DOHH2 (cell line): ENCODE measurements around the gene PLEKHG7.

ENCODE experiments used
- H3F3A ChIP-seq: fragments of 200-600 bp; sonication (generic), shearing (Covaris generic); 2 replicates; pipeline ENCODE4 v1.6.0; 2016; ENCODE audit warnings: antibody characterized with exemption, mild to moderate bottlenecking; ENCODE audit not compliant: control insufficient read depth, insufficient read depth
- H3K27ac ChIP-seq: fragments of 200-600 bp; sonication (generic); 2 replicates; pipeline ENCODE4 v1.5.1; 2014; ENCODE audit warnings: low read depth, mild to moderate bottlenecking, low read length, moderate library complexity
- H3K27me3 ChIP-seq: fragments of 200-600 bp; sonication (generic); 2 replicates; pipeline ENCODE4 v1.6.1; 2014; ENCODE audit warnings: mild to moderate bottlenecking, low read length, mixed read lengths; ENCODE audit not compliant: control insufficient read depth
- H3K36me3 ChIP-seq: fragments of 200-600 bp; sonication (generic); 2 replicates; pipeline ENCODE4 v1.6.1; 2014; ENCODE audit warnings: mild to moderate bottlenecking, low read length, moderate library complexity, mixed read lengths; ENCODE audit not compliant: control insufficient read depth
- H3K4me1 ChIP-seq: fragments of 200-600 bp; sonication (generic); 2 replicates; pipeline ENCODE4 v1.6.1; 2014; ENCODE audit warnings: mild to moderate bottlenecking, low read length, mixed read lengths; ENCODE audit not compliant: control insufficient read depth
- H3K4me2 ChIP-seq: fragments of 200-600 bp; sonication (generic); 2 replicates; pipeline ENCODE4 v1.6.0; 2014; ENCODE audit warnings: mild to moderate bottlenecking, low read length, moderate library complexity
- H3K4me3 ChIP-seq: fragments of 200-600 bp; sonication (generic); 2 replicates; pipeline ENCODE4 v1.5.1; 2014; ENCODE audit warnings: mild to moderate bottlenecking, low read length, mixed read lengths
- H3K79me2 ChIP-seq: fragments of 200-600 bp; sonication (generic); 2 replicates; pipeline ENCODE4 v1.6.1; 2014; ENCODE audit warnings: mild to moderate bottlenecking, low read length, mixed read lengths; ENCODE audit not compliant: control insufficient read depth
- H3K9me2 ChIP-seq: fragments of 200-600 bp; sonication (generic); replicated peaks from 2 replicates; pipeline ENCODE4 v1.6.1; 2014; ENCODE audit warnings: mild to moderate bottlenecking, low read length, mixed read lengths; ENCODE audit not compliant: control insufficient read depth
- H3K9me3 ChIP-seq: fragments of 200-600 bp; sonication (generic); 2 replicates; pipeline ENCODE4 v1.6.1; 2014; ENCODE audit warnings: antibody characterized with exemption, low read length, mixed read lengths; ENCODE audit not compliant: control insufficient read depth, insufficient read depth
- H4K20me1 ChIP-seq: fragments of 200-600 bp; sonication (generic); 2 replicates; pipeline ENCODE4 v1.6.0; 2014; ENCODE audit warnings: low read depth, mild to moderate bottlenecking, antibody characterized with exemption, low read length, moderate library complexity; ENCODE audit not compliant: control insufficient read depth, insufficient read depth
- EZH2phosphoT487 ChIP-seq: fragments of 200-600 bp; sonication (generic); IDR thresholded peaks from 2 replicates; pipeline ENCODE4 v1.6.1; 2017; ENCODE audit warnings: borderline replicate concordance, mild to moderate bottlenecking, antibody characterized with exemption, low read length, moderate library complexity, mixed read lengths
- TF ChIP-seq, protein P1 (sequence below): fragments of 200-600 bp; sonication (generic); IDR thresholded peaks from one replicate; pipeline ENCODE4 v1.5.1; 2014; ENCODE audit warnings: antibody characterized with exemption, mild to moderate bottlenecking, low read depth, low read length; ENCODE audit not compliant: poor library complexity, severe bottlenecking

The PLEKHG7 gene

DNA sequence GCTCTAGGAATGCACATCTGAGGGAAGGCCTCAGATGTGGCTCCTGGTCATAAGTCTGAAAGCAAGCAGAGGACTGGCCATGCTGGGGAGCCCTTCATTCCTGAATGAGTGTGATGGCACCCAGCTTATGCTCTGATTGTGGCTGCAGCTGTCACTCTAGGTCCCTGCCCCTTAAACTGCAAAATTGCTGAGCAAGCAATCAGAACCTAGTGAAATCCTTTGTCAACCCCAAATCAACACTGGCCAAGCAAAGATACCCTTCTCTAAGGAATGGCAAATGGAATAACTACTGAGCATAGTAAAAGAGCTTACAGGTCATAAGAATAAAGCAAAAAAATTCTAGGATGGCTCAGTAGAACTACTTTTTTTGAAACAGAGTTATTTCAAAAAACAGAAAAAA lies 4.3 kb upstream of the PLEKHG7 start:
- H3K36me3 ChIP-seq = no peaks in the 10 kb centered on the region
- no peaks in the 10 kb centered on the region for H3K79me2 ChIP-seq
- H3K4me2 ChIP-seq = no peak overlapping the region
- H3F3A ChIP-seq = no peaks in the 10 kb centered on the region
- H3K9me3 ChIP-seq = no peaks in the 10 kb centered on the region
- peaks cover 14% of the 10 kb centered on the region for H3K4me1 ChIP-seq
- no peaks in the 10 kb centered on the region for H4K20me1 ChIP-seq
- no peaks in the 10 kb centered on the region for H3K27me3 ChIP-seq
- TF ChIP-seq EZH2phosphoT487 = no peak
- TF ChIP-seq, protein P1, sequence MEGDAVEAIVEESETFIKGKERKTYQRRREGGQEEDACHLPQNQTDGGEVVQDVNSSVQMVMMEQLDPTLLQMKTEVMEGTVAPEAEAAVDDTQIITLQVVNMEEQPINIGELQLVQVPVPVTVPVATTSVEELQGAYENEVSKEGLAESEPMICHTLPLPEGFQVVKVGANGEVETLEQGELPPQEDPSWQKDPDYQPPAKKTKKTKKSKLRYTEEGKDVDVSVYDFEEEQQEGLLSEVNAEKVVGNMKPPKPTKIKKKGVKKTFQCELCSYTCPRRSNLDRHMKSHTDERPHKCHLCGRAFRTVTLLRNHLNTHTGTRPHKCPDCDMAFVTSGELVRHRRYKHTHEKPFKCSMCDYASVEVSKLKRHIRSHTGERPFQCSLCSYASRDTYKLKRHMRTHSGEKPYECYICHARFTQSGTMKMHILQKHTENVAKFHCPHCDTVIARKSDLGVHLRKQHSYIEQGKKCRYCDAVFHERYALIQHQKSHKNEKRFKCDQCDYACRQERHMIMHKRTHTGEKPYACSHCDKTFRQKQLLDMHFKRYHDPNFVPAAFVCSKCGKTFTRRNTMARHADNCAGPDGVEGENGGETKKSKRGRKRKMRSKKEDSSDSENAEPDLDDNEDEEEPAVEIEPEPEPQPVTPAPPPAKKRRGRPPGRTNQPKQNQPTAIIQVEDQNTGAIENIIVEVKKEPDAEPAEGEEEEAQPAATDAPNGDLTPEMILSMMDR = no peak
- H3K27ac ChIP-seq = no peak overlapping the region
- H3K9me2 ChIP-seq = no peaks in the 10 kb centered on the region
- no peak overlapping the region for H3K4me3 ChIP-seq

DNA sequence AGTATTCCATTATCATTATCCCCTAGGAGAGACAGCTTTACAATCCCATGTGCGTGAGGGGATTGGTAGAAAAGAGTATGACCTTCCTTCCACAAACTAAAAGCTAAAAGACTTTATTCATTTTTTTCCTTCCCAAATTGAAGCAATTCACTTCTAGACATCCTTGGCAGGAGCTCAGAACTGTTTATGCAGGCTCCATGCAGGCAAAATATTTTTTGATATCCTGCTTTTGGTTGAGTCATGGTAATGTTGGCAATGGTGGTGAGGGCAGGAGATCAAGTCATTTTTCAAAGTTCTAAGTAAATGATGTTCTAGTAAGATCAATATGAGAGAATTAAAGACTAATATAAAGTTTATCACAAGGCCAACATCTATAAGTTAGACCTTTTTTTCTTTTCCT lies 1.3 kb upstream of the PLEKHG7 start:
- Histone ChIP-seq H3K9me2 (no peaks in the 10 kb centered on the region), H3K4me3 (no peak overlapping the region), H3K27ac (no peak overlapping the region), H4K20me1 (no peaks in the 10 kb centered on the region), H3K79me2 (no peaks in the 10 kb centered on the region), H3F3A (no peaks in the 10 kb centered on the region), H3K27me3 (no peaks in the 10 kb centered on the region), H3K4me2 (no peak overlapping the region), H3K9me3 (no peaks in the 10 kb centered on the region), H3K36me3 (no peaks in the 10 kb centered on the region), H3K4me1 (peaks cover 14% of the 10 kb centered on the region)
- TF ChIP-seq, protein P1 = no peak
- no peak for TF ChIP-seq EZH2phosphoT487

DNA sequence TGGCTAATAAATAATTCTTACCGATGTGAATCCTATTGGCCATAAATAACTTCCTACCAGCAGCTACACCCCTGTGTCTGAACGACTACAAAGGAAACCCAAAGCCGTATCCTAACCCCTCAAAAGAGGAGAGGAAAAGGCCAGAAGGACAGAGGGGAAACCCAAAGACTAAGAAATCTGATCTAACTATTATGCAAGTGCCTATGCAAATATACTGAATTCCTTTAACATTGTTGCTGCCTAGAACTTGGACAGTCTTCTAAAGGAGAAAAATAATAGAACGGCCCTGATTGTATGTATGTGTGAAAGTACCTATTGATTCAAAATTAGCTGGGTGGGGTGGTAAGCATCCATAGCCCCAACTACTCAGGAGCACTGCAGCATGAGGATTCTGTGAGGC lies 997 bp downstream of the PLEKHG7 start:
- H3K79me2 ChIP-seq = no peaks in the 10 kb centered on the region
- no peak overlapping the region for H3K4me3 ChIP-seq
- no peak overlapping the region for H3K27ac ChIP-seq
- no peak for TF ChIP-seq EZH2phosphoT487
- TF ChIP-seq, protein P1 = no peak
- H3K9me3 ChIP-seq = no peaks in the 10 kb centered on the region
- no peaks in the 10 kb centered on the region for H3F3A ChIP-seq
- no peaks in the 10 kb centered on the region for H3K9me2 ChIP-seq
- no peaks in the 10 kb centered on the region for H3K27me3 ChIP-seq
- peaks cover 14% of the 10 kb centered on the region for H3K4me1 ChIP-seq
- no peak overlapping the region for H3K4me2 ChIP-seq
- H3K36me3 ChIP-seq = no peaks in the 10 kb centered on the region
- no peaks in the 10 kb centered on the region for H4K20me1 ChIP-seq

DNA sequence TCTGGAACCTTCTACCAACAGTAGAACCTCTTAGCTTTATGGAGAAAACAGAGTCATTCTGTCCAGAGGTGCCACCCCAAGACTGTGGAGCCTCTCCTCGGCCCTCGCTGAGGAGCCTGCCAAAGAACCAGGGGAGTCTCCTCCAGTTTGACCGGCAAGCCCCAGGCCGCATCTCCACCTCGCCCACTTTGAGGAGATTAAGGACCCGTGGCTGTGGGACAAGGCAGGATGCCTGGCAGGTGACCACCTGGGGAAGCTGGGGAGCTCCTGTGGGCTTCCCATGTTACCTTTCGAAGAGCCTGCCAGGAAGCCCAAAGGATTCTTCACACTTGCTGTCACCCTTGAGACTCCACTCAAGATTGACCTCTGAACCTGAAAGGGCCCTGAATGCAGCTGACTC lies 3.8 kb downstream of the PLEKHG7 start:
- H3K27me3 ChIP-seq = no peaks in the 10 kb centered on the region
- no peaks in the 10 kb centered on the region for H3K9me2 ChIP-seq
- no peaks in the 10 kb centered on the region for H3K9me3 ChIP-seq
- no peaks in the 10 kb centered on the region for H3K36me3 ChIP-seq
- no peak for TF ChIP-seq EZH2phosphoT487
- TF ChIP-seq, protein P1 = no peak
- H3K4me2 ChIP-seq = no peak overlapping the region
- peaks cover 14% of the 10 kb centered on the region for H3K4me1 ChIP-seq
- H4K20me1 ChIP-seq = no peaks in the 10 kb centered on the region
- H3K4me3 ChIP-seq = no peak overlapping the region
- no peak overlapping the region for H3K27ac ChIP-seq
- H3F3A ChIP-seq = no peaks in the 10 kb centered on the region
- H3K79me2 ChIP-seq = no peaks in the 10 kb centered on the region
